ENCODE results near the gene MCU. TPM values are rescaled to one million over a fixed set of nuclear protein-coding genes. Genes with fewer than 3 reads are reported as not detected.

The MCU gene
- total and polyA plus RNA-seq, 2 of the 4 experiments (the other 2 are of a cell fraction): 36.2 to 36.7 TPM

GRCh38 chr10:72692744-72692993, 726 bp downstream of the MCU start:
- H2AK9ac ChIP-seq (replicated peaks; ENCODE audit: low read depth, low read length, poor library complexity): peak overlapping the region; percentile 80
- H2BK120ac ChIP-seq (ENCODE audit: low read depth, low read length): peak overlapping the region; percentile 73
- no peaks in the 10 kb centered on the region for H3K27me3 ChIP-seq (ENCODE audit: control insufficient read depth, insufficient read depth, low read length)
- H3K56ac ChIP-seq (ENCODE audit: extremely low read depth, insufficient read depth, low read length): peak overlapping the region; percentile 73
- WGBS, 2 experiments (ENCODE audit: extremely low coverage in 2 of 2, insufficient read length in 1 of 2): 0% methylated on average over 2 of the region's 11 CpGs; no CpG with 5 or more reads in 1 of the 2 experiments
- peak overlapping the region; percentile 97 for H3K4ac ChIP-seq (ENCODE audit: low read depth, low read length)
- H4K8ac ChIP-seq (ENCODE audit: low read depth in 2 of 2, low read length in 2 of 2): peak overlapping the region; percentile 47 to 81; a peak in 3 of 4 replicates
- BruUV-seq (replicated peaks): no TSS peak
- H3K18ac ChIP-seq (ENCODE audit: low read depth, low read length): peak overlapping the region; percentile 14
- H4K20me1 ChIP-seq (ENCODE audit: insufficient read depth, low read length): peaks cover 32% of the 10 kb centered on the region
- ATAC-seq (ENCODE audit: low read depth) (peak; percentile 1; the same call in 1 of the 2 replicates), DNase-seq (no peak)
- no peaks in the 10 kb centered on the region for H3K36me3 ChIP-seq (ENCODE audit: control insufficient read depth, insufficient read depth, low read length)
- peaks cover 4% of the 10 kb centered on the region for H3K9me1 ChIP-seq (ENCODE audit: insufficient read depth, low read length)
- H2AFZ ChIP-seq (replicated peaks; ENCODE audit: low read length, poor library complexity): peak overlapping the region; percentile 91
- peak overlapping the region; percentile 98 for H3K4me2 ChIP-seq (ENCODE audit: low read depth, low read length)
- peak overlapping the region; percentile 95 for H3K4me3 ChIP-seq (ENCODE audit: insufficient read depth, low read depth, low read length)
- H3K9me3 ChIP-seq (ENCODE audit: control insufficient read depth, insufficient read depth, low read length): no peaks in the 10 kb centered on the region
- peaks cover 9% of the 10 kb centered on the region; the same call in 1 of the 2 replicates for H3K4me1 ChIP-seq (ENCODE audit: control insufficient read depth, insufficient read depth, low read length)
- POLR2A ChIA-PET (ENCODE audit: unreplicated experiment): interaction anchor here (0.6 to 0.7 kb wide), 2 partner anchors 140 to 168 kb away, joined by 3 to 4 read pairs; no protein-coding TSS in a partner anchor
- H3K14ac ChIP-seq (replicated peaks; ENCODE audit: low read depth, low read length): peak overlapping the region; percentile 93
- peak overlapping the region; percentile 95 for H2AK5ac ChIP-seq (ENCODE audit: low read depth, low read length)
- H4K5ac ChIP-seq (ENCODE audit: low read depth, low read length): no peak overlapping the region
- TF ChIP-seq RAD21 (IDR thresholded peaks at IDR 0.05; ENCODE audit: low read length): no peak
- TF ChIP-seq MXI1 (IDR thresholded peaks at IDR 0.05; ENCODE audit: borderline replicate concordance, low read depth, low read length): 0 out of 2 replicates have a peak, but pooled peaks have one; percentile 18
- in situ Hi-C loops (cut with MboI; ENCODE audit: low sequenced_read_pairs) (loop anchor here (5.0 kb wide), 1 partner anchor 140 kb away; no protein-coding TSS in a partner anchor), intact Hi-C loops (cut with micrococcal nuclease) (loop anchor here (2.0 to 5.0 kb wide), 2 partner anchors 315 to 328 kb away; no protein-coding TSS in a partner anchor), dilution Hi-C loops (cut with HindIII; ENCODE audit: low sequenced_read_pairs, unreplicated experiment) (no loop called here)
- peak overlapping the region; percentile 83 for H3K9ac ChIP-seq (ENCODE audit: low read depth, low read length)
- H3K23ac ChIP-seq (ENCODE audit: low read depth, low read length): peak overlapping the region; percentile 99
- 0 out of 2 replicates have a peak overlapping the region, but pooled peaks have one; percentile 4 for H2BK20ac ChIP-seq (ENCODE audit: low read depth, low read length)
- CTCF ChIA-PET: interaction anchor here (1.5 kb wide), 1 partner anchor 142 kb away, joined by 5 read pairs; no protein-coding TSS in a partner anchor
- peak overlapping the region; percentile 83 for H3K27ac ChIP-seq (ENCODE audit: insufficient read depth, low read length)
- H4K91ac ChIP-seq (ENCODE audit: insufficient read depth, low read depth, low read length): peak overlapping the region; percentile 78
- peak overlapping the region; percentile 65 for H2BK5ac ChIP-seq (ENCODE audit: low read depth, low read length, poor library complexity, severe bottlenecking)
- H2BK15ac ChIP-seq (ENCODE audit: low read depth, low read length): peak overlapping the region; percentile 69; the same call in 1 of the 3 replicates
- peaks cover 21 to 44% of the 10 kb centered on the region in 2 experiments; a peak in 3 of 4 replicates for H3K79me1 ChIP-seq (ENCODE audit: low read depth in 1 of 2, low read length in 2 of 2)

Data from IMR-90 (cell line).